Hypothalamus (tissue), 51 donors: ENCODE measurements around the gene DCDC2.
"Not testable (repeated sequence)": the region's sequence is repeated elsewhere in the genome, so short reads cannot be mapped to it uniquely, and the experiment has no call there.

Experiments used
- DNase-seq, 51 donors: peaks; one replicate each; lab custom pipeline; 2025; lab: John Stamatoyannopoulos, UW

Gene DCDC2

GRCh38 chr6:24357336-24358218 lies at the start of gene DCDC2:
Gene DCDC2 (minus strand): TSS chr6:24358059. CDS start chr6:24357750, 309 bp downstream.
- DNase-seq, result peak in 14 of 51 donors; percentile 1 to 14 (median 6)

GRCh38 chr6:24405262-24405661 lies 47.4 kb upstream of the DCDC2 start:
- no peak for DNase-seq

GRCh38 chr6:24403501-24403824 lies 45.6 kb upstream of the DCDC2 start:
- no peak for DNase-seq

- peak; percentile 24 to 93 (median 77) for DNase-seq
These were observed 45.0 kb upstream of the DCDC2 start, which contains the start of gene MRS2 for GRCh38 chr6:24402697-24403500. Gene MRS2 (plus strand): TSS chr6:24402936. CDS start chr6:24403047, 111 bp downstream.

- DNase-seq, result no peak
These were observed 43.6 kb upstream of the DCDC2 start for GRCh38 chr6:24401458-24401857.

GRCh38 chr6:24400045-24401039 lies 42.5 kb upstream of the DCDC2 start:
- not testable (repeated sequence) for DNase-seq

GRCh38 chr6:24397631-24398030 lies 39.8 kb upstream of the DCDC2 start:
- no peak for DNase-seq

GRCh38 chr6:24396824-24397223 lies 39.0 kb upstream of the DCDC2 start:
- DNase-seq, result no peak

- DNase-seq, result no peak
These were observed 37.0 kb upstream of the DCDC2 start for GRCh38 chr6:24394780-24395437.

GRCh38 chr6:24394061-24394779 lies 36.4 kb upstream of the DCDC2 start:
- no peak for DNase-seq

- no peak for DNase-seq
These were observed 34.0 kb upstream of the DCDC2 start for GRCh38 chr6:24391756-24392405.

- no peak for DNase-seq
These were observed 33.3 kb upstream of the DCDC2 start for GRCh38 chr6:24391208-24391607.

- DNase-seq, result no peak
These were observed 30.0 kb upstream of the DCDC2 start for GRCh38 chr6:24387818-24388217.

GRCh38 chr6:24385536-24386269 lies 27.8 kb upstream of the DCDC2 start:
- no peak for DNase-seq

GRCh38 chr6:24384369-24385130 lies 26.7 kb upstream of the DCDC2 start:
- not testable (repeated sequence) for DNase-seq

GRCh38 chr6:24382891-24383494 lies 25.1 kb upstream of the DCDC2 start:
- not testable (repeated sequence) for DNase-seq

- no peak for DNase-seq
These were observed 24.3 kb upstream of the DCDC2 start for GRCh38 chr6:24382220-24382540.
